ENCODE measurements around the gene CNPY3. TPM values are rescaled to one million over a fixed set of nuclear protein-coding genes. Genes with fewer than 3 reads are reported as not detected.

The CNPY3 gene
- total and polyA plus RNA-seq, 12 donors: 21.1 to 59.7 (median 41.3) TPM

DNA sequence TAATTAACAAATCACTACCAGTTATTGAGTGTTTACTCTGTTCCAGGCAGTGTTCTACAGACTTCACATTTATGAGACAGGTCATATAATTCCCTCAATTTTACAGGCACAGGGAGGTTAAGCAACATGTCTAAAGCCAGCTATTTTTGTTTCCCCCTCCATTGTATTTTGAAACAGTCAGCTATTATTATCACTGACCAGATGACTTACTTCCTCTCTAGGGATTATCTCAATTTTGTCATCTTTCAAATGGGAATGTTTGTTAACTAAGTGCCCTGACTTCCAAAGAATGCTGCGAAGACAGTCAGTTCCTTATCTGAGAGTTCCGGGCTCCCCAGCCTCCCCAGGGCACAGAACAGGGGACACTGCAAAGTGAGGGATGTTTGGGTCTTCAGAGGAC lies 5.6 kb upstream of the CNPY3 start:
- no peak for DNase-seq
- peaks cover 3 to 9% of the 10 kb centered on the region in 2 donors for H3K4me1 ChIP-seq (replicated peaks in 1 of 2)
- TF ChIP-seq, protein P1, sequence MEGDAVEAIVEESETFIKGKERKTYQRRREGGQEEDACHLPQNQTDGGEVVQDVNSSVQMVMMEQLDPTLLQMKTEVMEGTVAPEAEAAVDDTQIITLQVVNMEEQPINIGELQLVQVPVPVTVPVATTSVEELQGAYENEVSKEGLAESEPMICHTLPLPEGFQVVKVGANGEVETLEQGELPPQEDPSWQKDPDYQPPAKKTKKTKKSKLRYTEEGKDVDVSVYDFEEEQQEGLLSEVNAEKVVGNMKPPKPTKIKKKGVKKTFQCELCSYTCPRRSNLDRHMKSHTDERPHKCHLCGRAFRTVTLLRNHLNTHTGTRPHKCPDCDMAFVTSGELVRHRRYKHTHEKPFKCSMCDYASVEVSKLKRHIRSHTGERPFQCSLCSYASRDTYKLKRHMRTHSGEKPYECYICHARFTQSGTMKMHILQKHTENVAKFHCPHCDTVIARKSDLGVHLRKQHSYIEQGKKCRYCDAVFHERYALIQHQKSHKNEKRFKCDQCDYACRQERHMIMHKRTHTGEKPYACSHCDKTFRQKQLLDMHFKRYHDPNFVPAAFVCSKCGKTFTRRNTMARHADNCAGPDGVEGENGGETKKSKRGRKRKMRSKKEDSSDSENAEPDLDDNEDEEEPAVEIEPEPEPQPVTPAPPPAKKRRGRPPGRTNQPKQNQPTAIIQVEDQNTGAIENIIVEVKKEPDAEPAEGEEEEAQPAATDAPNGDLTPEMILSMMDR (IDR thresholded peaks at IDR 0.05): no peak
- no peak for TF ChIP-seq POLR2A (IDR thresholded peaks at IDR 0.05)
- H3K9me3 ChIP-seq (replicated peaks in 1 of 3): no peaks in the 10 kb centered on the region
- H3K4me3 ChIP-seq: no peak overlapping the region
- no peak overlapping the region for H3K27ac ChIP-seq
- 58 to 69% (median 66%) methylated on average over 2 of the region's 2 CpGs for WGBS, 4 donors
- H3K27me3 ChIP-seq: no peaks in the 10 kb centered on the region
- intact Hi-C loops (cut with DNase I): no loop called here
- H3K36me3 ChIP-seq (replicated peaks in 1 of 2): no peaks in the 10 kb centered on the region

DNA sequence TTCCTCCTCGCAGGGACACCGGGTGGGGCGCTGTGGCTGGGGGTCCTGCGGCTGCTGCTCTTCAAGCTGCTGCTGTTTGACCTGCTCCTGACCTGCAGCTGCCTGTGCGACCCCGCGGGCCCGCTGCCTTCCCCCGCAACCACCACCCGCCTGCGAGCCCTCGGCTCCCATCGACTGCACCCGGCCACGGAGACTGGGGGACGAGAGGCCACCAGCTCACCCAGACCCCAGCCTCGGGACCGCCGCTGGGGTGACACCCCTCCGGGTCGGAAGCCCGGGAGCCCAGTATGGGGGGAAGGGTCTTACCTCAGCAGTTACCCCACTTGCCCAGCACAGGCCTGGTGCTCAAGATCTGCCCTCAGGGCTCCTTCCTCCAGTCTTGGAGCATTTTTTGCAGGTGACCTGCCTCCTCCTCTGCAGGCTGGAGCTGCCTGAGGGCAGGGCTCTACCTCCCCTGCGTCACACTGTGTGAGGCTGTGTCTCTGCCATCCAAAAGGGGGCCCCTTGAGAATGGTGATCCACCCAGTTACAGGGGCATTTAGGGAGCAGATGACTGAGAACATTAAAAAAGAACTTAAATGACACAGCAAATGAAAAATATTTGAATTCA lies 3.9 kb upstream of the CNPY3 start:
- TF ChIP-seq, protein P1 (IDR thresholded peaks at IDR 0.05): no peak
- TF ChIP-seq POLR2A (IDR thresholded peaks at IDR 0.05): no peak
- intact Hi-C loops (cut with DNase I): no loop called here
- Histone ChIP-seq H3K4me3 (no peak overlapping the region), H3K36me3 (replicated peaks in 1 of 2) (no peaks in the 10 kb centered on the region), H3K4me1 (replicated peaks in 1 of 2) (peaks cover 8 to 16% of the 10 kb centered on the region in 2 donors), H3K9me3 (replicated peaks in 1 of 3) (no peaks in the 10 kb centered on the region), H3K27ac (no peak overlapping the region), H3K27me3 (no peaks in the 10 kb centered on the region)
- WGBS, 4 donors: 46 to 100% (median 54%) methylated on average over 1 to 23 of the region's 23 CpGs
- no peak for DNase-seq

DNA sequence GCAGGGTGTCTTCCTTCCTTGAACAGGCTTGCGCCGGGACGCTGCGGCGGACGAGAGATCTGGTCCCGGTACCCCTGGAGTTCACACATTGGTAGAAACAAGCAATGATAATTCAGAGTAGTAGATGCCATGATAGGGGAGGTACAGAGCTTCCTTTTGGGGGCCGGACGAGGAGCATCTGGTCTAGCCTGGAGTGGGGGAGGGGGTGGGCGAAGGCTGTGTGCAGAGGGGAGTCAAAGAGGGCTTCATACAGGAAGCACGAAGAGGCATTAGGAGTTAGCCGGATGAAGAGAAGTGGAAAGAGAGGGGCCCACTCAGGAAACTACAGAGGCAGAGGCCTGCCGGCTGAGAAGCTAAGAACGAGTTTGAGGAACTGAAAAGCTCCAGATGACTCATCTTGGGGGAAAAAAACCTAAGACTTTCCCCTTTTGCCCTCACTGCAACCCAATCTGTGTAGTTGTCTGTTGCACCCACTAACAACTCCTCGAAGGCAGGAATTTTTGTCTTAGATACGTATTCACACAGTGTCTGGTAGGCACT lies 611 bp downstream of the CNPY3 start:
- WGBS, 4 donors: 2 to 3% (median 2%) methylated on average over 11 to 16 of the region's 16 CpGs
- intact Hi-C loops (cut with DNase I): no loop called here
- TF ChIP-seq, protein P1 (IDR thresholded peaks at IDR 0.05): no peak
- no peak for TF ChIP-seq POLR2A (IDR thresholded peaks at IDR 0.05)
- peak overlapping the region; percentile 20 to 79 (median 74) for H3K4me3 ChIP-seq
- H3K4me1 ChIP-seq (replicated peaks in 1 of 2): peaks cover 13 to 44% of the 10 kb centered on the region in 2 donors
- H3K27ac ChIP-seq: peak overlapping the region; percentile 75 to 96 (median 89)
- DNase-seq: peak in 5 of 7 donors; percentile 25 to 42 (median 33)
- no peaks in the 10 kb centered on the region for H3K27me3 ChIP-seq
- no peaks in the 10 kb centered on the region for H3K9me3 ChIP-seq (replicated peaks in 1 of 3)
- peaks cover 0 to 8% of the 10 kb centered on the region in 2 donors for H3K36me3 ChIP-seq (replicated peaks in 1 of 2)

DNA sequence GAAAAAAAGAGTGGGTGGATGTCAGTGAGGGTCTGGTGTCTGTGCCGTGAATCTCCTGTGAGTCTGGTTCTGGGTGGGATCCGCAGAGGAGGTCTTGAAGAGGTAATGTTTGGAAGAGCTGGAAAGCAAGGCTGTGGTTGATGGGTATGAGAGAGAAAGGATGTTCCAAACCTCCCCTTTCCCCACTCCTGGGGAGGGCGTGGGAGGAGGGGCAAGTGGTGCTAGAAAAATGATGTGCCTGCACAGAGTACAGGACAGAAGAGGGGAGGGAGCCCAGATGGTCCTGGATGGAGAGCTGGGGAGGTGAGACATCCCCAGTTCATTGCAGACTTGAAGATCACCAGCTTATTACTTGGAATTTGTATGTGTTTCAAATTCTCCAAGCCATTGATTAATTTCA lies 3.1 kb downstream of the CNPY3 start:
- Histone ChIP-seq H3K9me3 (replicated peaks in 1 of 3) (no peaks in the 10 kb centered on the region), H3K4me3 (no peak overlapping the region), H3K27ac (no peak overlapping the region), H3K36me3 (replicated peaks in 1 of 2) (peaks cover 0 to 26% of the 10 kb centered on the region in 2 donors), H3K27me3 (no peaks in the 10 kb centered on the region), H3K4me1 (replicated peaks in 1 of 2) (peaks cover 13 to 44% of the 10 kb centered on the region in 2 donors)
- WGBS, 4 donors: 77 to 92% (median 89%) methylated on average over 3 of the region's 3 CpGs
- no peak for TF ChIP-seq POLR2A (IDR thresholded peaks at IDR 0.05)
- TF ChIP-seq, protein P1 (IDR thresholded peaks at IDR 0.05): no peak
- no peak for DNase-seq
- intact Hi-C loops (cut with DNase I): no loop called here

Measured in adrenal gland (tissue), 12 donors.